SK-N-MC (cell line): ENCODE results near the gene THY1.

Source experiments
- DNase-seq: peaks from one replicate; pipeline ENCODE4 v3.0.0-alpha.2; 2011; ENCODE audit warnings: low read depth, low spot score
- H3K27ac ChIP-seq: fragments of 200-600 bp; sonication (generic); 2 replicates; pipeline ENCODE4 v1.5.1; 2016; ENCODE audit warnings: mixed run types
- H3K36me3 ChIP-seq: fragments of 200-600 bp; sonication (generic); 2 replicates; pipeline ENCODE4 v1.6.1; 2017; ENCODE audit warnings: antibody characterized with exemption, low read length, mixed read lengths; ENCODE audit not compliant: insufficient read depth
- H3K4me3 ChIP-seq: fragments of 200-600 bp; sonication (generic); 2 replicates; pipeline ENCODE4 v1.5.1; 2016
- H3K9ac ChIP-seq: fragments of 200-600 bp; sonication (generic); 2 replicates; pipeline ENCODE4 v1.8.0; 2017; ENCODE audit warnings: mixed run types, mixed read lengths; ENCODE audit not compliant: insufficient read length
- H3K9me3 ChIP-seq: fragments of 200-600 bp; sonication (generic); 2 replicates; pipeline ENCODE4 v1.6.1; 2017; ENCODE audit warnings: low read depth, mild to moderate bottlenecking, antibody characterized with exemption, low read length, moderate library complexity, mixed read lengths
- EZH2 ChIP-seq: fragments of 200-600 bp; sonication (generic); IDR thresholded peaks from one replicate; pipeline ENCODE4 v1.6.1; 2017; ENCODE audit warnings: antibody characterized with exemption
- FOXP2 ChIP-seq: optimal IDR thresholded peaks from 2 replicates; pipeline ENCODE3; 2011; ENCODE audit warnings: mild to moderate bottlenecking, moderate library complexity; ENCODE audit not compliant: insufficient read depth; ENCODE audit errors: extremely low read length, control extremely low read depth
- POLR2AphosphoS5 ChIP-seq: IDR thresholded peaks from 2 replicates; pipeline ENCODE4 v1.6.1; 2012; ENCODE audit warnings: mild to moderate bottlenecking, low read depth, low read length, borderline replicate concordance

Gene THY1

DNA sequence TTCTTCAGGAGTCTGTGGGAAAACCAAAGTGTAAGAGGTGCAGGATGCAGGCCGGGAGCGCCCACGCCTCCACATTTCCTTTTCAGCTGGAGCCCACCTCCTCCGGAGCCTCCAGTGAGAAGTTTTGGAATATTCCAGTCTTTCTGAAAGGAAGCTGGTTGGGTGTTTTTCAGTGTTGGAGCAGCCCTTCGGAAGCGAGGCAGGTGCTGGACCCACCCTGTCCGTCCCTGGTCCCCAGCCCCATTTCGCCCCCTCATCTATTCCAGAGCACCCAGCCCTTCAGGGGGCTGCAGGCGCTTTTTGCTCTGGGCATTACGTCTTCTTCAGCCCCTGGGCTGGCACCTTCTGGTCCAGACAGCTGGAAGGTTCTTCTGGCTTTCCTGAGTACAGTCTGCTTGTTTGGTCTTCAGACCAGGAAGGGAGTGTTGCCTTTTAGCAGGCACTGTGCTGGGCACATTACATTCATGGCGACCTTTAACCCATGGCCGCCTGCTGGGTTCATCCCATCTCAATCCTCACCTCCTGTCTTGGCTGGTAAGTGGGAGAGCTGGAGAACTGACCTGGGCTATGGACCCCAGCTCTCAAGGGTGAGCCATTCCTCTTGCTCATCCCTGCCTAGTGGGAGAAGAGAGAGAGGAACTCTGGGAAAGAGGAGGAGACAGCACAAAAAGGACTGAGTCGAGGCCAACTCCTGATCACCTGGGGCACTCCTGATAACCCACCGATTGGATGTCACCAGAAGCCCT is 710 bp upstream of the THY1 start:
- TF ChIP-seq FOXP2 (no peak), EZH2 (no peak), POLR2AphosphoS5 (no peak)
- Histone ChIP-seq H3K27ac (no peak overlapping the region), H3K4me3 (peak overlapping the region; percentile 97), H3K36me3 (peaks cover 19% of the 10 kb centered on the region), H3K9ac (peak overlapping the region; percentile 67), H3K9me3 (no peaks in the 10 kb centered on the region)
- DNase-seq, result no peak

DNA sequence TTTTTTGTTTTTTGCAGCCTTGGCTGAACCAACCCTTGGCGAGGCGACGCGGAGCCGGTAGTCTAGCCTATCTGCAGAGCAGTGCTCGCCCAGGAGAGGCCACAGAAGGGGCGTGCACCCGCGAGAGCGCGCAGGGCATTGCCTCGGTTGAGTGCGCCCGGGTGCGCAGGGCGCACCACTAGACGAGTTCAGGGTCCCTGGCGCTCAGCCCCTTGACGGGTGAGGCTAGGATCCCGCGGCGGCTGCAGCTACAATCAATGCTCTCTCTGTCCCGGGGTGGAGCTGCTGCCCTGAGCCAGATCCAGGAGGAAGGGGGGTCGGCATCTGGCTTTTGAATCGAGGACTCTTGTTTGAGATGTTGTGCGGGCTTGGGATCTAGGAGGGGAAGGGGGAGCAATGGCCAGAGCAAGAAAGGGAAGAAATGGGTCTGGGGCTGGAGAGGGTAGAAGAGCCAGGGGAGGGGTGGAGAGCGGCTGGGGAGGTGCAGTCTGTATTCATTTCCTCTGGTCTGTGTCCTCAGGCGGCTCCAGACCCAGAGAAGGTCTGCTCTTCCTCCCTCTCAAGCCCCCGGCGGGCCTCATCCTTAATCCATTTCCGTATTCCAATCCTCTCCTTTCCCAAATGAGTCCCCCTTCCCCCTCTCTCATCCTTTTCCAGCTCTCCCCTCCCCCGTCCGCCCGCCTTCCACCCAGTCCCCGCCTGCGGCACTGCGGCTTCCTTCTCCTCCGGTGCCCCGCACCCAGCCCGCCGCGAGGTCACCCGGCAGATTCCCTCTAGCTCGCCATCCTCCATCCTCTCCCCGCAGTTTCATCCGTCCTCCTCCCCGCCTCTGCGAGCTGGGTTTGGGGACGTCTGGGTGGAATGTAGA is 797 bp downstream of the THY1 start:
- Histone ChIP-seq H3K27ac (no peak overlapping the region), H3K9me3 (no peaks in the 10 kb centered on the region), H3K9ac (peak overlapping the region; percentile 58), H3K4me3 (peak overlapping the region; percentile 97), H3K36me3 (peaks cover 19% of the 10 kb centered on the region)
- TF ChIP-seq POLR2AphosphoS5, result no peak
- TF ChIP-seq FOXP2, result no peak
- no peak for TF ChIP-seq EZH2
- DNase-seq, result no peak

DNA sequence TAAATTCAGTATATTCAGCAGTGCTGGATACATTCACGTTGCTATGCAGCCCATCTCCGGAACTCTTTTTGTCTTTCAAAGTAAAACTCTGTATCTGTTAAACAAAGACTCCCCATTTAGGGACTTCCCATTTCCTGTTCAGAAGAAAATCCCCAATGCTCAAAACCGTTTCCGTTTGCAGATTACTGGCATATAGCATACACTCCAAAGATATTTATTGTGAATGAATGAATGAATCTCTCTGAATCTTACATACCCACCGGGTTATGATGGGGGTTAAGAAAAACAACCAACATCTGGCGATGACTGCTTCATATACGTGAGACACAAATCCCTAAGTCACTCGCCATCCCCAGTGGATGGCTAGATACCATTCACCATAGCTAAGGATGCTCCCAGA is 1.6 kb downstream of the THY1 start:
- no peak for TF ChIP-seq FOXP2
- no peak for TF ChIP-seq POLR2AphosphoS5
- no peak for TF ChIP-seq EZH2
- 0 out of 2 replicates have a peak overlapping the region, but pooled peaks have one; percentile 20 for H3K27ac ChIP-seq
- peak overlapping the region; percentile 97 for H3K4me3 ChIP-seq
- no peaks in the 10 kb centered on the region for H3K9me3 ChIP-seq
- peaks cover 19% of the 10 kb centered on the region for H3K36me3 ChIP-seq
- DNase-seq, result no peak
- H3K9ac ChIP-seq, result peak overlapping the region; percentile 16

DNA sequence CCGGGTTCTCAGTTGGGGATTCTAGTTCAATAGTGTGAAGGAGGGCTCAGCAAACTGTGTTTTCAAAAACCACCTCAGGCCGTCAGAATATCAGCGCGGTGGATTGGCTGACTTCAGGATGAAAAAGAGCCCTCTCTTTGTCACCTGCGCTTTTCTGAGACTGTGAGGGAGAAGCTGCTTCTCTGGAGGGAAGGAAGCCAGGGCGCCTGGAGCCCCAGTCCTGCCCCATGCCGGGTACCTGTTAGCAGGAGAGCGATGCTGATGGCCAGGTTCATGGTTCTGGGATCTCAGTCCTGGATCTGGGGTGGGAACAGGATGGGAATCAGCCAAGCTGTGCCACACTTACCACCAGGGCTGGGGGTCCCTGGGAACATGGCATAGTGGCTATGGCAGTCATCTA is 2.3 kb downstream of the THY1 start:
- DNase-seq, result no peak
- no peak overlapping the region for H3K9ac ChIP-seq
- H3K4me3 ChIP-seq, result no peak overlapping the region; the same call in 1 of the 2 replicates
- no peak overlapping the region for H3K27ac ChIP-seq
- TF ChIP-seq POLR2AphosphoS5 (no peak), FOXP2 (no peak)
- H3K9me3 ChIP-seq, result no peaks in the 10 kb centered on the region
- peaks cover 19% of the 10 kb centered on the region for H3K36me3 ChIP-seq

DNA sequence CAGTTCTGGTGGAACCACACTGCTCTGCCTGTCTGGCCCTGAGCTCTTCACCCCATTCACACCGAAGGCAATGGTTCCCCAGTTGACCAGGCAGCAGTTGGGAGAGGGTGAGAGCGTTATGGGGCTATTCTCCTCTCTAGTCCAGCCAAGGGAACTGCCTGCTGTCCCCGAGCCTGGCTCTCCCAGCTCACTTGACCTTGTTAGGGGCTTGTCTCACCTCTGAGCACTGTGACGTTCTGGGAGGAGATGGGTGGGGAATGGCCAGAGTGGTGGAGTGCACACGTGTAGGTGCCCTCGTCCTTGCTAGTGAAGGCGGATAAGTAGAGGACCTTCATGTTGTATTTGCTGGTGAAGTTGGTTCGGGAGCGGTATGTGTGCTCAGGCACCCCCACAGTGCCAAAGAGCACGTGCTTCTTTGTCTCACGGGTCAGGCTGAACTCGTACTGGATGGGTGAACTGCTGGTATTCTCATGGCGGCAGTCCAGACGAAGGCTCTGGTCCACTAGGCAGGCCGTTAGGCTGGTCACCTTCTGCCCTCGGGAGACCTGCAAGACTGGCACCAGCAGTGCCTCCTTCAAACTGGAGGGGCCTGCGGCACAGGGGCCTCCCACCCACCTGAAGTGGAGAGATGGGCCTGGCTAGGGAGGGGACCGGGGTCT is 3.0 kb downstream of the THY1 start:
- Histone ChIP-seq H3K9me3 (no peaks in the 10 kb centered on the region), H3K36me3 (peaks cover 19% of the 10 kb centered on the region), H3K4me3 (no peak overlapping the region), H3K9ac (no peak overlapping the region), H3K27ac (no peak overlapping the region)
- DNase-seq, result no peak
- TF ChIP-seq EZH2 (no peak), FOXP2 (no peak), POLR2AphosphoS5 (no peak)

DNA sequence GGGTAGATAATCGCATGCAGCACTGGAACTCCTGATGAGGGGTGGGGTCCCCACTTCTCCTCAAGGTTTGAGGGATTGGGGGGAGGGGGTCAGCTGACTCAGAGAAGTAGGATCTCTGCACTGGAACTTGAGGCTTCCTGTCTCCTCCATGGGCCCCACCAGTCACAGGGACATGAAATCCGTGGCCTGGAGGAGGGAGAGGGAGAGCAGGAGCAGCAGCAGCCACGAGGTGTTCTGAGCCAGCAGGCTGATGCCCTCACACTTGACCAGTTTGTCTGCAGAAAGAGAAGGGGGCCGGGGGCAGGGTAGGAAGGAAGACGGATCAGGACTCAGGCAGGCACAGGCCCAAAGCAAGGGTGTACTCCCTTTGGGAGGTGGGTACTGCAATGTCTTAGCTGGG is 3.7 kb downstream of the THY1 start:
- H3K27ac ChIP-seq, result no peak overlapping the region
- DNase-seq, result no peak
- no peak overlapping the region for H3K9ac ChIP-seq
- H3K4me3 ChIP-seq, result no peak overlapping the region
- peaks cover 19% of the 10 kb centered on the region for H3K36me3 ChIP-seq
- TF ChIP-seq EZH2 (no peak), POLR2AphosphoS5 (no peak), FOXP2 (no peak)
- H3K9me3 ChIP-seq, result no peaks in the 10 kb centered on the region

DNA sequence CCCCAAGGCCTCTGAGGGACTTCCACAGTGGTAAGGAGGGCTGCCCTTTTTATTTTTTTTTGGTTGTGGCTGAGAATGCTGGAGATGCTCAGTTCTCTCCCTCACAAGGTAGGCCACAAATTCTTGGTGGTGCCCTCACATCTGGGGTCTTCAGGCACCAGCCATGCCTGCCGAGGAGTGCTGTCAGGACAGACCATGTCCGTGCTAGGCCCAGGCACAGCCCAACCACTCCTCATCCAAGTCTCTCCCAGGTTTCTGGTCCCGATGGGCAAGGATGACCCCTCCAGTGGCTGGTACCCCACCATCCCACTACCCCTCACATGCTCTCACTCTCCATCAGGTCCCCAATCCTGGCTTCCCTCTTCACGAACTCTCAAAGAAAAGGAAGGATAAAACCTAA is 4.2 kb downstream of the THY1 start:
- TF ChIP-seq FOXP2, result no peak
- TF ChIP-seq EZH2, result no peak
- no peak for TF ChIP-seq POLR2AphosphoS5
- Histone ChIP-seq H3K9me3 (no peaks in the 10 kb centered on the region), H3K9ac (no peak overlapping the region), H3K27ac (no peak overlapping the region), H3K36me3 (peaks cover 19% of the 10 kb centered on the region), H3K4me3 (no peak overlapping the region)
- no peak for DNase-seq

DNA sequence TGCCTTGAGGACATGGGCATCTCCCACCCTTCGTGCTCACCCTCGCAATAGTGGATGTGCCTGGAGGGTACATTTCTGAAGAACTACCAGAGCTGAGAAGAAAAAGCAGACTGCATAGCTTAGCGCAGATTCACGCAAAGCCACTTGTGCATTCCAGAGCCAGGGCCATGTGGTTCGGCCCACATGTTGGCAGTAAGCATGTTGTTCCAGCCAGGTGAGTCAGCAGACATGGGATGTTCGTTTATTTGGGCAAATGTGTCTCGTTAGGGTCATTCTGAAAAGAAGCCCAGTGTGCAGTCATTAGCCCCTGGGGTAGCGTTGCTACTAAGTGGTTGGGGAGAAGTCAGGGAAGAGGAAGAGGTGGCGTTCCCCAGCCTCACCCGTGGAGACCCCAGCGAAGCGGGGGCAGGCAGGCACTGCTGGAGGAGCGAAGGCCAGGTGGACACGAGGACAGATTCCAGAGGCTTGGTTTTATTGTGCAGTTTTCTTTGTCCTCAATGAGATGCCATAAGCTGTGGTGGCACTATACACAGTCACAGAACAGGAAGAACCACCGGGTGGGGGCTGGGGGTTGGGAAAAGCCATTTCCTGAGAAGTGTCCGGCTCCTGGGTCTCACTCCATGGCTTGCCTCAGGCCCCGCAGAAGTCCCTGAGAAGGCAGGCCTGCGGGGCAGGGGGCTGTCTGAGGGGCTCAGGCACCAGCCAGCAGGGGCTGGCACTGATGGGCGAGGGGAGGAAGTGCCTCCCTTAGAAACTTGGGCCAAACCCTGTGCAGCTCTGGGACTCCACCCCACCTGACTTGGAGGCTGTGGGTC is 5.0 kb downstream of the THY1 start:
- H3K9ac ChIP-seq, result no peak overlapping the region
- DNase-seq, result no peak
- no peaks in the 10 kb centered on the region for H3K9me3 ChIP-seq
- no peak for TF ChIP-seq FOXP2
- TF ChIP-seq POLR2AphosphoS5, result no peak
- TF ChIP-seq EZH2, result no peak
- no peak overlapping the region for H3K4me3 ChIP-seq
- H3K36me3 ChIP-seq, result peaks cover 19% of the 10 kb centered on the region
- H3K27ac ChIP-seq, result peak overlapping the region; percentile 57
